ENCODE results near the gene KSR2. TPM values are rescaled to one million over a fixed set of nuclear protein-coding genes. Genes with fewer than 3 reads are reported as not detected.
"Not testable (repeated sequence)": the region's sequence is repeated elsewhere in the genome, so short reads cannot be mapped to it uniquely, and the experiment has no call there.

KSR2 gene
- total and polyA plus RNA-seq, 10 of the 15 experiments (the other 5 are each of a cell fraction or from before 2014, with no cell fraction given) = under 0.01 to 1.5 (median 0.01) TPM; not detected in 3

- FAIRE-seq (no peak), DNase-seq (ENCODE audit: low read depth, low spot score) (no peak), ATAC-seq (no peak)
- Histone ChIP-seq H3K9me3 (replicated peaks; ENCODE audit: control insufficient read depth, insufficient read depth, low read length) (no peaks in the 10 kb centered on the region; the same call in 2 of the 3 replicates), H3K9ac (ENCODE audit: control insufficient read depth, insufficient read depth, low read length) (no peak overlapping the region), H3K4me3 (no peak overlapping the region), H3K4me2 (ENCODE audit: control insufficient read depth, insufficient read depth) (no peak overlapping the region), H3K4me1 (ENCODE audit: control insufficient read depth, insufficient read depth, low read length) (no peaks in the 10 kb centered on the region), H3K79me2 (ENCODE audit: control insufficient read depth, insufficient read depth, low read length) (no peaks in the 10 kb centered on the region), H2AFZ (ENCODE audit: control insufficient read depth, low read depth, low read length) (no peak overlapping the region), H3K27ac (ENCODE audit: control insufficient read depth, insufficient read depth) (no peak overlapping the region), H3K36me3 (ENCODE audit: control insufficient read depth in 2 of 2, insufficient read depth in 2 of 2, low read length in 1 of 2) (no peaks in the 10 kb centered on the region), H3K27me3 (replicated peaks in 1 of 2; ENCODE audit: control insufficient read depth in 2 of 2, insufficient read depth in 2 of 2, low read length in 1 of 2) (no peaks in the 10 kb centered on the region; a peak in 1 of 4 replicates), H4K20me1 (ENCODE audit: control insufficient read depth, insufficient read depth) (no peaks in the 10 kb centered on the region)
- ChIA-PET CTCF (interaction anchor here (0.7 to 1.3 kb wide), 2 partner anchors 192 to 258 kb away, joined by 3 read pairs; no protein-coding TSS in a partner anchor), SMC1A (ENCODE audit: uncharacterized antibody, unreplicated experiment) (no interaction called here), RAD21 (ENCODE audit: unreplicated experiment) (no interaction called here), POLR2A (no interaction called here)
- in situ Hi-C loops (cut with MboI) = no loop called here
- intact Hi-C loops (cut with micrococcal nuclease; ENCODE audit: unreplicated experiment) = no loop called here
- no TSS peak for BruUV-seq (replicated peaks)
- WGBS (ENCODE audit: insufficient coverage, insufficient replicate concordance, low lambda C conversion rate, missing lambda C conversion rate) = 38% methylated on average over 10 of the region's 10 CpGs
- TF ChIP-seq PAX8 (IDR thresholded peaks at IDR 0.05) = no peak
Observed at GRCh38 chr12:117863002-117863709, 105.6 kb downstream of the KSR2 start.

- no TSS peak for BruUV-seq (replicated peaks)
- FAIRE-seq (no peak), ATAC-seq (no peak), DNase-seq (ENCODE audit: low read depth, low spot score) (no peak)
- intact Hi-C loops (cut with micrococcal nuclease; ENCODE audit: unreplicated experiment) = no loop called here
- H3K9me3 ChIP-seq (replicated peaks; ENCODE audit: control insufficient read depth, insufficient read depth, low read length) = no peaks in the 10 kb centered on the region; the same call in 2 of the 3 replicates
- ChIA-PET POLR2A (no interaction called here), CTCF (no interaction called here), SMC1A (ENCODE audit: uncharacterized antibody, unreplicated experiment) (no interaction called here), RAD21 (ENCODE audit: unreplicated experiment) (no interaction called here)
- no peak overlapping the region for H3K4me3 ChIP-seq
- no peak overlapping the region for H3K27ac ChIP-seq (ENCODE audit: control insufficient read depth, insufficient read depth)
- no peak overlapping the region for H2AFZ ChIP-seq (ENCODE audit: control insufficient read depth, low read depth, low read length)
- no peaks in the 10 kb centered on the region for H3K36me3 ChIP-seq (ENCODE audit: control insufficient read depth in 2 of 2, insufficient read depth in 2 of 2, low read length in 1 of 2)
- H3K9ac ChIP-seq (ENCODE audit: control insufficient read depth, insufficient read depth, low read length) = no peak overlapping the region
- H4K20me1 ChIP-seq (ENCODE audit: control insufficient read depth, insufficient read depth) = no peaks in the 10 kb centered on the region
- in situ Hi-C loops (cut with MboI) = no loop called here
- H3K4me2 ChIP-seq (ENCODE audit: control insufficient read depth, insufficient read depth) = no peak overlapping the region
- no peaks in the 10 kb centered on the region; a peak in 1 of 4 replicates for H3K27me3 ChIP-seq (replicated peaks in 1 of 2; ENCODE audit: control insufficient read depth in 2 of 2, insufficient read depth in 2 of 2, low read length in 1 of 2)
- H3K79me2 ChIP-seq (ENCODE audit: control insufficient read depth, insufficient read depth, low read length) = no peaks in the 10 kb centered on the region
- no peaks in the 10 kb centered on the region for H3K4me1 ChIP-seq (ENCODE audit: control insufficient read depth, insufficient read depth, low read length)
- TF ChIP-seq TCF7 (IDR thresholded peaks at IDR 0.05; ENCODE audit: borderline replicate concordance) (no peak), ASH2L (IDR thresholded peaks at IDR 0.05; ENCODE audit: borderline replicate concordance, low read depth) (no peak), KLF5 (IDR thresholded peaks at IDR 0.05; ENCODE audit: partially characterized antibody) (no peak), NBN (IDR thresholded peaks at IDR 0.05) (no peak), SREBF2 (IDR thresholded peaks at IDR 0.05; ENCODE audit: low read length) (no peak), E2F4 (IDR thresholded peaks at IDR 0.05; ENCODE audit: low read depth, low read length) (no peak), MEF2B (IDR thresholded peaks at IDR 0.05; ENCODE audit: partially characterized antibody, poor library complexity, severe bottlenecking) (no peak), CREM (IDR thresholded peaks at IDR 0.05; ENCODE audit: low read depth) (no peak)
Observed at GRCh38 chr12:117861691-117862090, 107.1 kb downstream of the KSR2 start.

GRCh38 chr12:117860787-117861290 lies 108.0 kb downstream of the KSR2 start:
- DNase-seq (ENCODE audit: low read depth, low spot score); H3K27ac ChIP-seq (ENCODE audit: control insufficient read depth, insufficient read depth); RAD21 ChIA-PET (ENCODE audit: unreplicated experiment); H2AFZ ChIP-seq (ENCODE audit: control insufficient read depth, low read depth, low read length); H3K27me3 ChIP-seq (replicated peaks in 1 of 2; ENCODE audit: control insufficient read depth in 2 of 2, insufficient read depth in 2 of 2, low read length in 1 of 2); H3K9ac ChIP-seq (ENCODE audit: control insufficient read depth, insufficient read depth, low read length); H3K4me1 ChIP-seq (ENCODE audit: control insufficient read depth, insufficient read depth, low read length); FAIRE-seq; H3K4me2 ChIP-seq (ENCODE audit: control insufficient read depth, insufficient read depth); H3K36me3 ChIP-seq (ENCODE audit: control insufficient read depth in 2 of 2, insufficient read depth in 2 of 2, low read length in 1 of 2); ATAC-seq; SMC1A ChIA-PET (ENCODE audit: uncharacterized antibody, unreplicated experiment); H3K79me2 ChIP-seq (ENCODE audit: control insufficient read depth, insufficient read depth, low read length); BruUV-seq (replicated peaks); H4K20me1 ChIP-seq (ENCODE audit: control insufficient read depth, insufficient read depth); CTCF ChIA-PET; intact Hi-C loops (cut with micrococcal nuclease; ENCODE audit: unreplicated experiment); H3K4me3 ChIP-seq; H3K9me3 ChIP-seq (replicated peaks; ENCODE audit: control insufficient read depth, insufficient read depth, low read length); in situ Hi-C loops (cut with MboI): not testable (repeated sequence)
- 65% methylated on average over 13 of the region's 13 CpGs for WGBS (ENCODE audit: insufficient coverage, insufficient replicate concordance, low lambda C conversion rate, missing lambda C conversion rate)
- POLR2A ChIA-PET = interaction anchor here (0.6 to 0.7 kb wide), 2 partner anchors 803 to 1316 kb away, joined by 3 to 5 read pairs; no protein-coding TSS in a partner anchor

Data from GM12878 (cell line).